ENCODE results near the gene ADAMTS18. TPM values are rescaled to one million over a fixed set of nuclear protein-coding genes. Genes with fewer than 3 reads are reported as not detected.

The ADAMTS18 gene
- total and polyA plus RNA-seq, 2 of the 8 experiments (the other 6 are each of a cell fraction or from before 2014, with no cell fraction given) = 0.05 to 0.19 TPM

- TF ChIP-seq, protein P1, sequence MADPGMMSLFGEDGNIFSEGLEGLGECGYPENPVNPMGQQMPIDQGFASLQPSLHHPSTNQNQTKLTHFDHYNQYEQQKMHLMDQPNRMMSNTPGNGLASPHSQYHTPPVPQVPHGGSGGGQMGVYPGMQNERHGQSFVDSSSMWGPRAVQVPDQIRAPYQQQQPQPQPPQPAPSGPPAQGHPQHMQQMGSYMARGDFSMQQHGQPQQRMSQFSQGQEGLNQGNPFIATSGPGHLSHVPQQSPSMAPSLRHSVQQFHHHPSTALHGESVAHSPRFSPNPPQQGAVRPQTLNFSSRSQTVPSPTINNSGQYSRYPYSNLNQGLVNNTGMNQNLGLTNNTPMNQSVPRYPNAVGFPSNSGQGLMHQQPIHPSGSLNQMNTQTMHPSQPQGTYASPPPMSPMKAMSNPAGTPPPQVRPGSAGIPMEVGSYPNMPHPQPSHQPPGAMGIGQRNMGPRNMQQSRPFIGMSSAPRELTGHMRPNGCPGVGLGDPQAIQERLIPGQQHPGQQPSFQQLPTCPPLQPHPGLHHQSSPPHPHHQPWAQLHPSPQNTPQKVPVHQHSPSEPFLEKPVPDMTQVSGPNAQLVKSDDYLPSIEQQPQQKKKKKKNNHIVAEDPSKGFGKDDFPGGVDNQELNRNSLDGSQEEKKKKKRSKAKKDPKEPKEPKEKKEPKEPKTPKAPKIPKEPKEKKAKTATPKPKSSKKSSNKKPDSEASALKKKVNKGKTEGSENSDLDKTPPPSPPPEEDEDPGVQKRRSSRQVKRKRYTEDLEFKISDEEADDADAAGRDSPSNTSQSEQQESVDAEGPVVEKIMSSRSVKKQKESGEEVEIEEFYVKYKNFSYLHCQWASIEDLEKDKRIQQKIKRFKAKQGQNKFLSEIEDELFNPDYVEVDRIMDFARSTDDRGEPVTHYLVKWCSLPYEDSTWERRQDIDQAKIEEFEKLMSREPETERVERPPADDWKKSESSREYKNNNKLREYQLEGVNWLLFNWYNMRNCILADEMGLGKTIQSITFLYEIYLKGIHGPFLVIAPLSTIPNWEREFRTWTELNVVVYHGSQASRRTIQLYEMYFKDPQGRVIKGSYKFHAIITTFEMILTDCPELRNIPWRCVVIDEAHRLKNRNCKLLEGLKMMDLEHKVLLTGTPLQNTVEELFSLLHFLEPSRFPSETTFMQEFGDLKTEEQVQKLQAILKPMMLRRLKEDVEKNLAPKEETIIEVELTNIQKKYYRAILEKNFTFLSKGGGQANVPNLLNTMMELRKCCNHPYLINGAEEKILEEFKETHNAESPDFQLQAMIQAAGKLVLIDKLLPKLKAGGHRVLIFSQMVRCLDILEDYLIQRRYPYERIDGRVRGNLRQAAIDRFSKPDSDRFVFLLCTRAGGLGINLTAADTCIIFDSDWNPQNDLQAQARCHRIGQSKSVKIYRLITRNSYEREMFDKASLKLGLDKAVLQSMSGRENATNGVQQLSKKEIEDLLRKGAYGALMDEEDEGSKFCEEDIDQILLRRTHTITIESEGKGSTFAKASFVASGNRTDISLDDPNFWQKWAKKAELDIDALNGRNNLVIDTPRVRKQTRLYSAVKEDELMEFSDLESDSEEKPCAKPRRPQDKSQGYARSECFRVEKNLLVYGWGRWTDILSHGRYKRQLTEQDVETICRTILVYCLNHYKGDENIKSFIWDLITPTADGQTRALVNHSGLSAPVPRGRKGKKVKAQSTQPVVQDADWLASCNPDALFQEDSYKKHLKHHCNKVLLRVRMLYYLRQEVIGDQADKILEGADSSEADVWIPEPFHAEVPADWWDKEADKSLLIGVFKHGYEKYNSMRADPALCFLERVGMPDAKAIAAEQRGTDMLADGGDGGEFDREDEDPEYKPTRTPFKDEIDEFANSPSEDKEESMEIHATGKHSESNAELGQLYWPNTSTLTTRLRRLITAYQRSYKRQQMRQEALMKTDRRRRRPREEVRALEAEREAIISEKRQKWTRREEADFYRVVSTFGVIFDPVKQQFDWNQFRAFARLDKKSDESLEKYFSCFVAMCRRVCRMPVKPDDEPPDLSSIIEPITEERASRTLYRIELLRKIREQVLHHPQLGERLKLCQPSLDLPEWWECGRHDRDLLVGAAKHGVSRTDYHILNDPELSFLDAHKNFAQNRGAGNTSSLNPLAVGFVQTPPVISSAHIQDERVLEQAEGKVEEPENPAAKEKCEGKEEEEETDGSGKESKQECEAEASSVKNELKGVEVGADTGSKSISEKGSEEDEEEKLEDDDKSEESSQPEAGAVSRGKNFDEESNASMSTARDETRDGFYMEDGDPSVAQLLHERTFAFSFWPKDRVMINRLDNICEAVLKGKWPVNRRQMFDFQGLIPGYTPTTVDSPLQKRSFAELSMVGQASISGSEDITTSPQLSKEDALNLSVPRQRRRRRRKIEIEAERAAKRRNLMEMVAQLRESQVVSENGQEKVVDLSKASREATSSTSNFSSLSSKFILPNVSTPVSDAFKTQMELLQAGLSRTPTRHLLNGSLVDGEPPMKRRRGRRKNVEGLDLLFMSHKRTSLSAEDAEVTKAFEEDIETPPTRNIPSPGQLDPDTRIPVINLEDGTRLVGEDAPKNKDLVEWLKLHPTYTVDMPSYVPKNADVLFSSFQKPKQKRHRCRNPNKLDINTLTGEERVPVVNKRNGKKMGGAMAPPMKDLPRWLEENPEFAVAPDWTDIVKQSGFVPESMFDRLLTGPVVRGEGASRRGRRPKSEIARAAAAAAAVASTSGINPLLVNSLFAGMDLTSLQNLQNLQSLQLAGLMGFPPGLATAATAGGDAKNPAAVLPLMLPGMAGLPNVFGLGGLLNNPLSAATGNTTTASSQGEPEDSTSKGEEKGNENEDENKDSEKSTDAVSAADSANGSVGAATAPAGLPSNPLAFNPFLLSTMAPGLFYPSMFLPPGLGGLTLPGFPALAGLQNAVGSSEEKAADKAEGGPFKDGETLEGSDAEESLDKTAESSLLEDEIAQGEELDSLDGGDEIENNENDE (IDR thresholded peaks at IDR 0.05; ENCODE audit: insufficient replicate concordance, low read length) = no peak
- TF ChIP-seq SRF (IDR thresholded peaks at IDR 0.05; ENCODE audit: low read depth, low read length) = no peak
Observed at GRCh38 chr16:77410449-77410848, 24.4 kb downstream of the ADAMTS18 start (continued).

Data from H1 (cell line).